ENCODE measurements around the gene FOXN3.

Gene FOXN3

GRCh38 chr14:89359477-89360222 lies 57.4 kb downstream of the FOXN3 start:
- DNase-seq (ENCODE audit: low read depth) = no peak

GRCh38 chr14:89357655-89358297 lies 59.3 kb downstream of the FOXN3 start:
- no peak for DNase-seq (ENCODE audit: low read depth)

- no peak for DNase-seq (ENCODE audit: low read depth)
These were observed 60.1 kb downstream of the FOXN3 start for GRCh38 chr14:89356927-89357326.

GRCh38 chr14:89356496-89356895 lies 60.5 kb downstream of the FOXN3 start:
- no peak for DNase-seq (ENCODE audit: low read depth)

GRCh38 chr14:89353766-89354113 lies 63.3 kb downstream of the FOXN3 start:
- no peak for DNase-seq (ENCODE audit: low read depth)

GRCh38 chr14:89352976-89353765 lies 63.9 kb downstream of the FOXN3 start:
- no peak for DNase-seq (ENCODE audit: low read depth)

GRCh38 chr14:89351516-89352404 lies 65.3 kb downstream of the FOXN3 start:
- DNase-seq (ENCODE audit: low read depth) = no peak

- DNase-seq (ENCODE audit: low read depth) = no peak
These were observed 65.9 kb downstream of the FOXN3 start for GRCh38 chr14:89351221-89351515.

- no peak for DNase-seq (ENCODE audit: low read depth)
These were observed 66.9 kb downstream of the FOXN3 start for GRCh38 chr14:89350152-89350551.

- DNase-seq (ENCODE audit: low read depth) = no peak
These were observed 67.6 kb downstream of the FOXN3 start for GRCh38 chr14:89349171-89350008.

GRCh38 chr14:89348722-89349121 lies 68.3 kb downstream of the FOXN3 start:
- DNase-seq (ENCODE audit: low read depth) = no peak

- DNase-seq (ENCODE audit: low read depth) = no peak
These were observed 69.1 kb downstream of the FOXN3 start for GRCh38 chr14:89347885-89348284.

GRCh38 chr14:89344920-89345254 lies 72.1 kb downstream of the FOXN3 start:
- DNase-seq (ENCODE audit: low read depth) = no peak

GRCh38 chr14:89343356-89343755 lies 73.7 kb downstream of the FOXN3 start:
- no peak for DNase-seq (ENCODE audit: low read depth)

- DNase-seq (ENCODE audit: low read depth) = no peak
These were observed 75.0 kb downstream of the FOXN3 start for GRCh38 chr14:89342049-89342448.

GRCh38 chr14:89340200-89341181 lies 76.5 kb downstream of the FOXN3 start:
- no peak for DNase-seq (ENCODE audit: low read depth)

- no peak for DNase-seq (ENCODE audit: low read depth)
These were observed 77.5 kb downstream of the FOXN3 start for GRCh38 chr14:89339579-89339978.

- no peak for DNase-seq (ENCODE audit: low read depth)
These were observed 77.9 kb downstream of the FOXN3 start for GRCh38 chr14:89339158-89339557.

GRCh38 chr14:89336338-89336737 lies 80.7 kb downstream of the FOXN3 start:
- DNase-seq (ENCODE audit: low read depth) = no peak

- no peak for DNase-seq (ENCODE audit: low read depth)
These were observed 85.0 kb downstream of the FOXN3 start for GRCh38 chr14:89332031-89332430.
